HG02759 (cell line): ENCODE data around the gene OPCML.

Experiments used
- ATAC-seq: cut with Tn5 transposase; IDR thresholded peaks from one replicate; pipeline ENCODE4 v1.9.1; 2021; ENCODE audit warnings: mild to moderate bottlenecking, moderate library complexity; ENCODE audit not compliant: unreplicated experiment

Gene OPCML

GRCh38 chr11:132779497-132779896, 752.8 kb downstream of the OPCML start:
- ATAC-seq, result no peak

GRCh38 chr11:132777067-132777975, 755.0 kb downstream of the OPCML start:
- ATAC-seq, result no peak

GRCh38 chr11:132773751-132774150, 758.5 kb downstream of the OPCML start:
- no peak for ATAC-seq

- no peak for ATAC-seq
Observed at GRCh38 chr11:132772703-132773545, 759.4 kb downstream of the OPCML start.

GRCh38 chr11:132771746-132772145, 760.6 kb downstream of the OPCML start:
- no peak for ATAC-seq

GRCh38 chr11:132770829-132771530, 761.3 kb downstream of the OPCML start:
- ATAC-seq, result no peak

- no peak for ATAC-seq
Observed at GRCh38 chr11:132763503-132763902, 768.8 kb downstream of the OPCML start.

- no peak for ATAC-seq
Observed at GRCh38 chr11:132755934-132756333, 776.4 kb downstream of the OPCML start.

GRCh38 chr11:132751516-132752250, 780.6 kb downstream of the OPCML start:
- no peak for ATAC-seq

GRCh38 chr11:132746305-132746704, 786.0 kb downstream of the OPCML start:
- no peak for ATAC-seq

GRCh38 chr11:132745306-132745705, 787.0 kb downstream of the OPCML start:
- no peak for ATAC-seq

- ATAC-seq, result no peak
Observed at GRCh38 chr11:132744771-132745170, 787.5 kb downstream of the OPCML start.

GRCh38 chr11:132743601-132744000, 788.7 kb downstream of the OPCML start:
- no peak for ATAC-seq

- ATAC-seq, result no peak
Observed at GRCh38 chr11:132742929-132743328, 789.4 kb downstream of the OPCML start.

- no peak for ATAC-seq
Observed at GRCh38 chr11:132734217-132734616, 798.1 kb downstream of the OPCML start.

- ATAC-seq, result no peak
Observed at GRCh38 chr11:132728026-132728425, 804.3 kb downstream of the OPCML start.

- no peak for ATAC-seq
Observed at GRCh38 chr11:132721526-132721925, 810.8 kb downstream of the OPCML start.

GRCh38 chr11:132719684-132720083, 812.6 kb downstream of the OPCML start:
- ATAC-seq, result no peak

GRCh38 chr11:132718711-132719671, 813.3 kb downstream of the OPCML start:
- ATAC-seq, result no peak
